Spleen (tissue), 11 donors: Measurements from ENCODE around the gene EGFL8. TPM values are rescaled to one million over a fixed set of nuclear protein-coding genes. Genes with fewer than 3 reads are reported as not detected.

Experiments
- DNase-seq: peaks from one replicate; pipeline ENCODE4 v3.0.0-alpha.2; 2020
- H3K27ac ChIP-seq, 8 donors: fragments of 200-600 bp; sonication (generic) in 7 of 8; 1 replicate in 4 of 8; 2 replicates in 4 of 8; pipeline versions ENCODE4 v1.5.0 to v1.8.0; 2016 to 2021; ENCODE audit warnings: inconsistent platforms in 4 of 8, mild to moderate bottlenecking in 4 of 8, moderate library complexity in 1 of 8
- H3K27me3 ChIP-seq, 7 donors: fragments of 200-600 bp; sonication (generic) in 6 of 7; replicated peaks in 1 of 7; 1 replicate in 4 of 7; 2 replicates in 3 of 7; pipeline versions ENCODE4 v1.5.0 to v1.8.0; 2016 to 2021; ENCODE audit warnings: inconsistent platforms in 3 of 7, mild to moderate bottlenecking in 1 of 7
- H3K36me3 ChIP-seq, 6 donors: fragments of 200-600 bp; sonication (generic) in 5 of 6; 1 replicate in 4 of 6; 2 replicates in 2 of 6; pipeline versions ENCODE4 v1.5.0 to v1.8.0; 2016 to 2021; ENCODE audit warnings: inconsistent platforms in 2 of 6
- H3K4me1 ChIP-seq, 6 donors: fragments of 200-600 bp; sonication (generic) in 5 of 6; 1 replicate in 3 of 6; 2 replicates in 3 of 6; pipeline versions ENCODE4 v1.5.0 to v1.8.0; 2016 to 2021; ENCODE audit warnings: inconsistent platforms in 3 of 6
- H3K4me3 ChIP-seq, 8 donors: fragments of 200-600 bp; sonication (generic) in 7 of 8; 1 replicate in 4 of 8; 2 replicates in 4 of 8; pipeline versions ENCODE4 v1.5.0 to v1.8.0; 2016 to 2021; ENCODE audit warnings: inconsistent platforms in 4 of 8, mild to moderate bottlenecking in 4 of 8, moderate library complexity in 2 of 8
- H3K9me3 ChIP-seq, 8 donors: fragments of 200-600 bp; sonication (generic) in 7 of 8; 1 replicate in 4 of 8; 2 replicates in 4 of 8; pipeline versions ENCODE4 v1.5.0 to v1.8.0; 2016 to 2021; ENCODE audit warnings: inconsistent platforms in 4 of 8
- POLR2A ChIP-seq, 3 donors: fragments of 450-650 bp; IDR thresholded peaks; one replicate each; pipeline ENCODE4 v1.5.1; 2017; ENCODE audit warnings: antibody characterized with exemption in 3 of 3, mild to moderate bottlenecking in 1 of 3
- POLR2AphosphoS5 ChIP-seq, 3 donors: sonication (generic); formaldehyde crosslinking; IDR thresholded peaks; one replicate each; pipeline ENCODE4 v1.5.1; 2017; ENCODE audit warnings: antibody characterized with exemption in 3 of 3
- WGBS, 5 donors: extraction: QIAGEN DNeasy Blood & Tissue Kit in 3 of 5; methylation state at CpG; one replicate each; pipeline versions ENCODE4 v1.1.5 to v1.1.7; 2013 to 2018; 5-methylcytosine and 5-hydroxymethylcytosine counted together
- intact Hi-C: fragments of 100-400 bp; cut with DNase I; formaldehyde crosslinking; loops from one replicate; pipeline ENCODE4 v1.15.0; 2023; ENCODE audit warnings: low total_unique reads
- polyA plus RNA-seq, 3 donors: library from polyadenylated mRNA; stranded (reverse); fragments of 200-250 nt; gene quantifications; one replicate each; pipeline ENCODE4 v1.2.1, GENCODE V29; 2013
- total RNA-seq, 7 donors: library from RNA; depleted of rRNA in 3 of 7; stranded (reverse); fragments of >200 nt in 3 of 7; fragmentation: NEBNext Ultra II Directional in 4 of 7; extraction: Animal tissue kit (Norgen Biotek cat#: 25700) in 4 of 7; gene quantifications; one replicate each; pipeline versions ENCODE4 v1.1.0 to v1.2.1, GENCODE V29; 2016 to 2021
- TF ChIP-seq, protein P1 (sequence below), 11 experiments: fragments of 200-600 bp in 7 of 11; fragments of 450-650 bp in 4 of 11; sonication (generic) in 4 of 11; IDR thresholded peaks in 8 of 11; conservative IDR thresholded peaks in 3 of 11; 1 replicate in 7 of 11; 2 replicates in 4 of 11; pipeline versions ENCODE4 v1.4.0 to v1.8.0; 2016 to 2021; ENCODE audit warnings: antibody characterized with exemption in 11 of 11, inconsistent platforms in 4 of 11, mild to moderate bottlenecking in 1 of 11
- donor health status: healthy with polysubstance abuse.
- donor health status: DM: no; HTN: no; CAD: no; lungs with moderate emphysema.
- donor health status: DM: no; HTN: no; CAD: no.
- donor health status: Bipolar disorder and iron deficiency.
- donor health status: healthy.
- donor health status: DM: no; HTN: no; CAD: no.
- donor health status: DM: yes; HTN: yes; CAD: no.

The EGFL8 gene
- total and polyA plus RNA-seq, 10 donors = 4.4 to 32.8 (median 11.9) TPM

DNA sequence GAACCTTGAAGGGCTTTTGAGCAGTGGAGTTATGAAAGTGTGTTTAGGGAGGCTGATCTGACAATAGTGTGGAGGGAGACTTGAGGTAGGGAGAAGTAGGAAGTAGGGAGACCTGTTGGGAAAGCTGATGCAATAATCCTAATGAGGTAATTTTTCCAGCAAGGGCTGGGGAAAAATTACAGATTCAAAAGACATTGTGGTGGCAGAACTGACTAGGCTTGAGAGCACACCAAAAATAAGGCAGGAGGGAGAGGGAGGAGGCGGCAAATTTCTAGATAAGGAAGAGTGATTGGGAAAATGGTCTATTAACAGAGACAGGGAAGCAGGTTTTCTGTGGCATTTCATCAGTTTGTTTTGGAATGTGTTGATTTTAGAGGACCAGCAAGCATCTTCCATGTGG lies 18.1 kb upstream of the EGFL8 start:
- H3K27ac ChIP-seq = no peak overlapping the region
- H3K4me1 ChIP-seq = peaks cover 0 to 35% (median 16%) of the 10 kb centered on the region in 6 donors
- H3K36me3 ChIP-seq = no peaks in the 10 kb centered on the region
- H3K27me3 ChIP-seq = peaks cover 0 to 49% (median 36%) of the 10 kb centered on the region in 7 donors
- intact Hi-C loops = no loop called here
- H3K9me3 ChIP-seq = no peaks in the 10 kb centered on the region
- WGBS, 5 donors = 81 to 92% (median 89%) methylated on average over 1 of the region's 1 CpG
- TF ChIP-seq, protein P1, sequence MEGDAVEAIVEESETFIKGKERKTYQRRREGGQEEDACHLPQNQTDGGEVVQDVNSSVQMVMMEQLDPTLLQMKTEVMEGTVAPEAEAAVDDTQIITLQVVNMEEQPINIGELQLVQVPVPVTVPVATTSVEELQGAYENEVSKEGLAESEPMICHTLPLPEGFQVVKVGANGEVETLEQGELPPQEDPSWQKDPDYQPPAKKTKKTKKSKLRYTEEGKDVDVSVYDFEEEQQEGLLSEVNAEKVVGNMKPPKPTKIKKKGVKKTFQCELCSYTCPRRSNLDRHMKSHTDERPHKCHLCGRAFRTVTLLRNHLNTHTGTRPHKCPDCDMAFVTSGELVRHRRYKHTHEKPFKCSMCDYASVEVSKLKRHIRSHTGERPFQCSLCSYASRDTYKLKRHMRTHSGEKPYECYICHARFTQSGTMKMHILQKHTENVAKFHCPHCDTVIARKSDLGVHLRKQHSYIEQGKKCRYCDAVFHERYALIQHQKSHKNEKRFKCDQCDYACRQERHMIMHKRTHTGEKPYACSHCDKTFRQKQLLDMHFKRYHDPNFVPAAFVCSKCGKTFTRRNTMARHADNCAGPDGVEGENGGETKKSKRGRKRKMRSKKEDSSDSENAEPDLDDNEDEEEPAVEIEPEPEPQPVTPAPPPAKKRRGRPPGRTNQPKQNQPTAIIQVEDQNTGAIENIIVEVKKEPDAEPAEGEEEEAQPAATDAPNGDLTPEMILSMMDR (IDR thresholded peaks at IDR 0.05 in 8 of 11, conservative IDR thresholded peaks at IDR 0.05 in 3 of 11) = no peak
- no peak for TF ChIP-seq POLR2AphosphoS5 (IDR thresholded peaks at IDR 0.05)
- TF ChIP-seq POLR2A (IDR thresholded peaks at IDR 0.05) = no peak
- DNase-seq = no peak
- no peak overlapping the region for H3K4me3 ChIP-seq

DNA sequence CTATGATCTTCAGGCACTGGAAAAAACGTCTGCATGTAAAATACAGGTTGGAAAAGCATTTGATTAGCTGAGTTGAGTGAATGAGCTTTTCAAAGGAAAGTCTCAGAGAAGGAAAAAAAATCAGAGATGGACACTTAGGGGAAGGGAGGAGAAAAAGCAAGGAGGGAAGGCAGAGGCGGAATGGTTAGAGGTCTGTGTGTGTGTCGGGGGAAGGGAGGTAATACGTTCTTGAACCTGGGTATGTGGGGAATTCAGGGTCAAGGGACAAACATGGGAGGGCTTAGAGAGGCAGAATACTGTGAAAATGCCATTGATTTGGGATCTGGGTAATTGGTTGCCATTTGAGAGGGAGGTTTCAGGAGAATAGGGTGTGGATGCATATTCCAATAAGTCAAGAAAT lies 17.7 kb upstream of the EGFL8 start:
- H3K27me3 ChIP-seq = peaks cover 0 to 53% (median 39%) of the 10 kb centered on the region in 7 donors
- peaks cover 0 to 39% (median 16%) of the 10 kb centered on the region in 6 donors for H3K4me1 ChIP-seq
- TF ChIP-seq POLR2A (IDR thresholded peaks at IDR 0.05) (no peak), POLR2AphosphoS5 (IDR thresholded peaks at IDR 0.05) (no peak)
- TF ChIP-seq, protein P1 (IDR thresholded peaks at IDR 0.05 in 8 of 11, conservative IDR thresholded peaks at IDR 0.05 in 3 of 11) = no peak
- 55 to 59% (median 57%) methylated on average over 4 of the region's 4 CpGs for WGBS, 5 donors
- intact Hi-C loops = no loop called here
- no peaks in the 10 kb centered on the region for H3K9me3 ChIP-seq
- no peaks in the 10 kb centered on the region for H3K36me3 ChIP-seq
- H3K4me3 ChIP-seq = no peak overlapping the region
- no peak for DNase-seq
- no peak overlapping the region for H3K27ac ChIP-seq

DNA sequence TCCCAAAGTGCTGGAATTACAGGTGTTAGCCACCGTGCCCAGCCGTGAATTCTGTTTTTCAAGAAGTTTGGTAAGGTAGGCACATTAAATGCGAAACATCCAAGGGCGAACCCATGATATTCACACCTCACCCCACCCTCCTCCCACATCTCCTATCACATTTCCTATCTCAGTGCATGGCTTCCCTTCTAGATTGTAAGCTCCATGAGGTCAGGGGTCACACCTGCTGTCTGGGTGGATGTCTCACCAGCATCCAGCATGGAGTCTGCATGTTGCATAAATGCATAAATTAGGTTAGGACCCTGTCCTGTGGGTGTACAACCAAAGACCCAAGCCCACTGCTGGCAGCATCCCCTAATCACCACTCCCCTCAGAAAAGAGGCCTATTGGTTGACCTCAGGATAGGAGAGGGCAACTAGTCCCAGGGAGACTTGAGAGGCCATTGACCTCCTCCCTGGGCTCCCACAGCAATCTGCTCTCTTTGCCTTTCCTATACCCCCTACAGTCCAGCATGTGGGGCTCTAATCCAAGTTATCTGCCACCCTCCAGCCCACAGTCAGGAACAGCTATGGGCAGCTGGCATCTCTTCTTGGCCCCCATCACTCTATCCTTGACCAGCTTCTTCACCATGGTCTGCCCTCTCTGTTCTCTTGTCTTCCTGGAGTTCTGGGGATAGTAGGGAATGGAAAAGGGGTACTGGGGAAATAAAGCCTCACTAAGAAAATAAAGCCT lies 16.8 kb upstream of the EGFL8 start:
- peaks cover 0 to 62% (median 39%) of the 10 kb centered on the region in 7 donors for H3K27me3 ChIP-seq

More for the DNA sequence above, 16.8 kb upstream of the EGFL8 start:
- DNase-seq = peak; percentile 37
- H3K4me1 ChIP-seq = peaks cover 0 to 46% (median 21%) of the 10 kb centered on the region in 6 donors
- intact Hi-C loops = no loop called here
- H3K36me3 ChIP-seq = no peaks in the 10 kb centered on the region
- H3K27ac ChIP-seq = no peak overlapping the region
- TF ChIP-seq, protein P1 (IDR thresholded peaks at IDR 0.05 in 8 of 11, conservative IDR thresholded peaks at IDR 0.05 in 3 of 11) = peak in 1 of 11 experiments; percentile 11
- TF ChIP-seq POLR2AphosphoS5 (IDR thresholded peaks at IDR 0.05) (no peak), POLR2A (IDR thresholded peaks at IDR 0.05) (no peak)
- H3K4me3 ChIP-seq = no peak overlapping the region
- no peaks in the 10 kb centered on the region for H3K9me3 ChIP-seq
- 81 to 94% (median 88%) methylated on average over 4 of the region's 4 CpGs for WGBS, 5 donors
